SU-DHL-6 (cell line): ENCODE results near the gene RAB10.

Experiments used
- H2AFZ ChIP-seq: fragments of 200-600 bp; sonication (generic); 2 replicates; pipeline ENCODE4 v1.6.1; 2014; ENCODE audit warnings: low read depth, mild to moderate bottlenecking, moderate library complexity, mixed read lengths, antibody characterized with exemption, low read length; ENCODE audit not compliant: severe bottlenecking
- H3F3A ChIP-seq: fragments of 200-600 bp; shearing (Covaris generic); 2 replicates; pipeline ENCODE4 v1.6.0; 2016; ENCODE audit warnings: antibody characterized with exemption, mild to moderate bottlenecking; ENCODE audit not compliant: insufficient read depth
- H3K27ac ChIP-seq: fragments of 200-600 bp; sonication (generic); 2 replicates; pipeline ENCODE4 v1.5.1; 2016; ENCODE audit warnings: low read depth, mild to moderate bottlenecking, low read length, moderate library complexity, mixed read lengths
- H3K27me3 ChIP-seq: fragments of 200-600 bp; sonication (generic), shearing (Covaris generic); 2 replicates; pipeline ENCODE4 v1.6.0; 2014; ENCODE audit warnings: mild to moderate bottlenecking, low read length
- H3K36me3 ChIP-seq: fragments of 200-600 bp; sonication (generic); 2 replicates; pipeline ENCODE4 v1.6.1; 2014; ENCODE audit warnings: mild to moderate bottlenecking, low read length, mixed read lengths
- H3K4me2 ChIP-seq: fragments of 300-600, 200-600 bp; shearing (Covaris generic), sonication (generic); 2 replicates; pipeline ENCODE4 v1.6.0; 2014; ENCODE audit warnings: low read length, low read depth, mild to moderate bottlenecking; ENCODE audit not compliant: poor library complexity, severe bottlenecking
- H3K4me3 ChIP-seq: fragments of 200-600 bp; sonication (generic); 2 replicates; pipeline ENCODE4 v1.5.1; 2014; ENCODE audit warnings: antibody characterized with exemption, low read length, mild to moderate bottlenecking, mixed read lengths; ENCODE audit not compliant: insufficient read depth, poor library complexity, severe bottlenecking
- H3K79me2 ChIP-seq: fragments of 200-600 bp; sonication (generic); 2 replicates; pipeline ENCODE4 v1.6.1; 2014; ENCODE audit warnings: mild to moderate bottlenecking, low read length, moderate library complexity; ENCODE audit not compliant: insufficient read depth
- H3K9ac ChIP-seq: fragments of 200-600 bp; sonication (generic); 2 replicates; pipeline ENCODE4 v1.7.0; 2014; ENCODE audit warnings: mild to moderate bottlenecking, low read length
- H3K9me2 ChIP-seq: fragments of 200-600 bp; sonication (generic); replicated peaks from 2 replicates; pipeline ENCODE4 v1.6.1; 2014; ENCODE audit warnings: low read length; ENCODE audit not compliant: insufficient read depth
- H3K9me3 ChIP-seq: fragments of 200-600 bp; sonication (generic); 2 replicates; pipeline ENCODE4 v1.6.1; 2014; ENCODE audit warnings: low read length, mixed read lengths; ENCODE audit not compliant: insufficient read depth
- H4K20me1 ChIP-seq: fragments of 200-600 bp; sonication (generic); 2 replicates; pipeline ENCODE4 v1.6.1; 2014; ENCODE audit warnings: low read depth, mild to moderate bottlenecking, antibody characterized with exemption, low read length, moderate library complexity, mixed read lengths
- CTCF ChIP-seq: fragments of 200-600 bp; sonication (generic); IDR thresholded peaks from one replicate; pipeline ENCODE4 v1.5.1; 2017; ENCODE audit warnings: antibody characterized with exemption, mild to moderate bottlenecking, low read length, moderate library complexity; ENCODE audit not compliant: insufficient read depth, poor library complexity, severe bottlenecking
- EZH2phosphoT487 ChIP-seq: fragments of 200-600 bp; sonication (generic), shearing (Covaris generic); conservative IDR thresholded peaks from 2 replicates; pipeline ENCODE4 v1.6.1; 2018; ENCODE audit warnings: mild to moderate bottlenecking, antibody characterized with exemption, low read length, moderate library complexity, mixed read lengths

Gene RAB10

GRCh38 chr2:26058390-26058789 lies 24.5 kb downstream of the RAB10 start:
- Histone ChIP-seq H3K36me3 (no peaks in the 10 kb centered on the region), H2AFZ (no peak overlapping the region), H3K9me3 (no peaks in the 10 kb centered on the region), H3K9ac (no peak overlapping the region), H4K20me1 (peaks cover 5% of the 10 kb centered on the region; the same call in 1 of the 2 replicates), H3F3A (no peaks in the 10 kb centered on the region), H3K27me3 (no peaks in the 10 kb centered on the region), H3K27ac (no peak overlapping the region), H3K9me2 (no peaks in the 10 kb centered on the region), H3K4me2 (no peak overlapping the region), H3K79me2 (peaks cover 98% of the 10 kb centered on the region), H3K4me3 (no peak overlapping the region)
- TF ChIP-seq CTCF: no peak
- no peak for TF ChIP-seq EZH2phosphoT487

GRCh38 chr2:26059542-26059941 lies 25.7 kb downstream of the RAB10 start:
- TF ChIP-seq CTCF: no peak
- TF ChIP-seq EZH2phosphoT487: no peak
- peaks cover 5% of the 10 kb centered on the region; the same call in 1 of the 2 replicates for H4K20me1 ChIP-seq

GRCh38 chr2:26061539-26061938 lies 27.7 kb downstream of the RAB10 start:
- no peaks in the 10 kb centered on the region for H3K9me3 ChIP-seq
- no peak overlapping the region for H3K27ac ChIP-seq
- peaks cover 98% of the 10 kb centered on the region for H3K79me2 ChIP-seq
- H3K4me3 ChIP-seq: no peak overlapping the region
- no peak overlapping the region for H3K9ac ChIP-seq
- no peak overlapping the region for H2AFZ ChIP-seq
- no peak overlapping the region for H3K4me2 ChIP-seq
- peaks cover 5% of the 10 kb centered on the region; the same call in 1 of the 2 replicates for H3K36me3 ChIP-seq
- TF ChIP-seq EZH2phosphoT487 (no peak), CTCF (no peak)
- peaks cover 8% of the 10 kb centered on the region; the same call in 1 of the 2 replicates for H3F3A ChIP-seq
- no peaks in the 10 kb centered on the region for H3K9me2 ChIP-seq
- 0 out of 2 replicates have a peak, but pooled peaks cover 5% of the 10 kb centered on the region for H4K20me1 ChIP-seq
- H3K27me3 ChIP-seq: no peaks in the 10 kb centered on the region

More at GRCh38 chr2:26059542-26059941, 25.7 kb downstream of the RAB10 start:
- no peaks in the 10 kb centered on the region for H3K27me3 ChIP-seq
- peaks cover 98% of the 10 kb centered on the region for H3K79me2 ChIP-seq
- H3K9me2 ChIP-seq: no peaks in the 10 kb centered on the region
- H2AFZ ChIP-seq: no peak overlapping the region
- H3K4me2 ChIP-seq: no peak overlapping the region
- no peak overlapping the region for H3K9ac ChIP-seq
- H3K4me3 ChIP-seq: no peak overlapping the region
- no peaks in the 10 kb centered on the region for H3K9me3 ChIP-seq
- no peaks in the 10 kb centered on the region for H3F3A ChIP-seq
- no peak overlapping the region for H3K27ac ChIP-seq
- H3K36me3 ChIP-seq: no peaks in the 10 kb centered on the region
